SU-DHL-6 (cell line): ENCODE data around the gene EFHD1.

Experiments used
- EZH2phosphoT487 ChIP-seq: fragments of 200-600 bp; sonication (generic), shearing (Covaris generic); conservative IDR thresholded peaks from 2 replicates; pipeline ENCODE4 v1.6.1; 2018; ENCODE audit warnings: mild to moderate bottlenecking, antibody characterized with exemption, low read length, moderate library complexity, mixed read lengths
- TF ChIP-seq, protein P1 (sequence below): fragments of 200-600 bp; sonication (generic); IDR thresholded peaks from one replicate; pipeline ENCODE4 v1.5.1; 2017; ENCODE audit warnings: antibody characterized with exemption, mild to moderate bottlenecking, low read length, moderate library complexity; ENCODE audit not compliant: insufficient read depth, poor library complexity, severe bottlenecking

DNA sequence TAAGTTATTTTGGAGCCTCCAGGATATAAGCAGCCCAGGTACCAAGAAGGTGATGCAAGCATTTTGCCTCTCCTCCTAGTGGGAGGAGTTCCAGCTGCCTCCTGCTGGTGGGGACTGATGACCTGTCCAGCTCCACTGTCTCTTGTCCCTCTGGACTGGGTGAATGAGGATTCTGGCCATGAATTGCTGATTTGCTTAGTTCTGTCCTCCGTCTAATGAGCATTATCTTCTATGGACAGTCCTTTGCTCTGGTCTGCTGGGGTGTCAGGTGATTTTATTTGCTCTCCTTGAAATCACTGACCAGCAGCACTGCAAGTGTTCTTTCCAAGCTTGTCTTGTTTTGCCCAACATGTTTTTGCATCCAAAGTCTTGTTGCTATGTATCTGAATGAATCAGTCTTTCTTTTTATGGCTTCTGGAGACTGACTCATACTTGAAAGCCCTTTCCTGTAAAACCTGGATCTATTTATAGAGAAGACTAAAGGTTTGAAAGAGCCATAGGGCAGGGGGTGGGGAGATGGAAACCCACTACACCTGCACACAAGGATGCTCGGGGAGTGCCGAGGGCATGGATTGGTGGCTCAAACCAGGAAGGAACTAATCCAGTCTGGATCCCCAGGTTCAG is 40.5 kb upstream of the EFHD1 start:
- TF ChIP-seq, protein P1, sequence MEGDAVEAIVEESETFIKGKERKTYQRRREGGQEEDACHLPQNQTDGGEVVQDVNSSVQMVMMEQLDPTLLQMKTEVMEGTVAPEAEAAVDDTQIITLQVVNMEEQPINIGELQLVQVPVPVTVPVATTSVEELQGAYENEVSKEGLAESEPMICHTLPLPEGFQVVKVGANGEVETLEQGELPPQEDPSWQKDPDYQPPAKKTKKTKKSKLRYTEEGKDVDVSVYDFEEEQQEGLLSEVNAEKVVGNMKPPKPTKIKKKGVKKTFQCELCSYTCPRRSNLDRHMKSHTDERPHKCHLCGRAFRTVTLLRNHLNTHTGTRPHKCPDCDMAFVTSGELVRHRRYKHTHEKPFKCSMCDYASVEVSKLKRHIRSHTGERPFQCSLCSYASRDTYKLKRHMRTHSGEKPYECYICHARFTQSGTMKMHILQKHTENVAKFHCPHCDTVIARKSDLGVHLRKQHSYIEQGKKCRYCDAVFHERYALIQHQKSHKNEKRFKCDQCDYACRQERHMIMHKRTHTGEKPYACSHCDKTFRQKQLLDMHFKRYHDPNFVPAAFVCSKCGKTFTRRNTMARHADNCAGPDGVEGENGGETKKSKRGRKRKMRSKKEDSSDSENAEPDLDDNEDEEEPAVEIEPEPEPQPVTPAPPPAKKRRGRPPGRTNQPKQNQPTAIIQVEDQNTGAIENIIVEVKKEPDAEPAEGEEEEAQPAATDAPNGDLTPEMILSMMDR: no peak
- TF ChIP-seq EZH2phosphoT487: no peak
